ENCODE data around the gene MAP3K2. TPM values are rescaled to one million over a fixed set of nuclear protein-coding genes. Genes with fewer than 3 reads are reported as not detected.

MAP3K2 gene
- polyA plus RNA-seq, 1 donor from 2014 or later = 37.0 TPM

DNA sequence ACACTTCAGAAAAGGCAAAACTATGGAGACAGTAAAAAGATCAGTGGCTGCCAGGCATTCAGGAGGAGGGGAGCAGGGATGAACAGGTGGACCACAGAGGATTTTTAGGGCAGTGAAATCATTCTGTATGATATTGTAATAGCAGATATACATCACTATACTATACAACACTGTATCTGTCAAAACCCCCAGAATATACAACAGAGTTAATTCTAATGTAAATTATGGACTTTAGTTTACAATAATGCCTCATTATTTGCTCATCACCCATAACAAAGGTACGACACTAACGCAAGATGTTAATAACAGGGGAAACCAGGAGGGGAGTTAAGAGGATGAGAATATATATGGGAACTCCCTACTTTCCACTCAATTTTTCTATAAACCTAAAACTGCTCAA is 28.8 kb downstream of the MAP3K2 start:
- peaks cover 41% of the 10 kb centered on the region for H3K79me2 ChIP-seq (replicated peaks; ENCODE audit: insufficient read depth, low read length)

GRCh38 chr2:127358044-127358443 is 29.7 kb downstream of the MAP3K2 start:
- no peaks in the 10 kb centered on the region for H3F3A ChIP-seq (ENCODE audit: insufficient read depth, low read length, poor library complexity, severe bottlenecking)
- peaks cover 5% of the 10 kb centered on the region for H3K9me3 ChIP-seq (ENCODE audit: low read length)
- H3K79me2 ChIP-seq (replicated peaks; ENCODE audit: insufficient read depth, low read length) = peaks cover 41% of the 10 kb centered on the region
- no peaks in the 10 kb centered on the region for H3K36me3 ChIP-seq (ENCODE audit: insufficient read depth, low read length)
- no peak overlapping the region for H2AFZ ChIP-seq (ENCODE audit: low read depth, low read length)
- TF ChIP-seq EZH2 (IDR thresholded peaks at IDR 0.05; ENCODE audit: borderline replicate concordance, insufficient read depth, low read length, poor library complexity, severe bottlenecking) (no peak), MXI1 (conservative IDR thresholded peaks at IDR 0.05; ENCODE audit: poor library complexity, severe bottlenecking) (no peak), RAD21 (conservative IDR thresholded peaks at IDR 0.05) (no peak)
- TF ChIP-seq, protein P1, sequence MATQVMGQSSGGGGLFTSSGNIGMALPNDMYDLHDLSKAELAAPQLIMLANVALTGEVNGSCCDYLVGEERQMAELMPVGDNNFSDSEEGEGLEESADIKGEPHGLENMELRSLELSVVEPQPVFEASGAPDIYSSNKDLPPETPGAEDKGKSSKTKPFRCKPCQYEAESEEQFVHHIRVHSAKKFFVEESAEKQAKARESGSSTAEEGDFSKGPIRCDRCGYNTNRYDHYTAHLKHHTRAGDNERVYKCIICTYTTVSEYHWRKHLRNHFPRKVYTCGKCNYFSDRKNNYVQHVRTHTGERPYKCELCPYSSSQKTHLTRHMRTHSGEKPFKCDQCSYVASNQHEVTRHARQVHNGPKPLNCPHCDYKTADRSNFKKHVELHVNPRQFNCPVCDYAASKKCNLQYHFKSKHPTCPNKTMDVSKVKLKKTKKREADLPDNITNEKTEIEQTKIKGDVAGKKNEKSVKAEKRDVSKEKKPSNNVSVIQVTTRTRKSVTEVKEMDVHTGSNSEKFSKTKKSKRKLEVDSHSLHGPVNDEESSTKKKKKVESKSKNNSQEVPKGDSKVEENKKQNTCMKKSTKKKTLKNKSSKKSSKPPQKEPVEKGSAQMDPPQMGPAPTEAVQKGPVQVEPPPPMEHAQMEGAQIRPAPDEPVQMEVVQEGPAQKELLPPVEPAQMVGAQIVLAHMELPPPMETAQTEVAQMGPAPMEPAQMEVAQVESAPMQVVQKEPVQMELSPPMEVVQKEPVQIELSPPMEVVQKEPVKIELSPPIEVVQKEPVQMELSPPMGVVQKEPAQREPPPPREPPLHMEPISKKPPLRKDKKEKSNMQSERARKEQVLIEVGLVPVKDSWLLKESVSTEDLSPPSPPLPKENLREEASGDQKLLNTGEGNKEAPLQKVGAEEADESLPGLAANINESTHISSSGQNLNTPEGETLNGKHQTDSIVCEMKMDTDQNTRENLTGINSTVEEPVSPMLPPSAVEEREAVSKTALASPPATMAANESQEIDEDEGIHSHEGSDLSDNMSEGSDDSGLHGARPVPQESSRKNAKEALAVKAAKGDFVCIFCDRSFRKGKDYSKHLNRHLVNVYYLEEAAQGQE (IDR thresholded peaks at IDR 0.05; ENCODE audit: borderline replicate concordance) = no peak
- H3K4me3 ChIP-seq (ENCODE audit: low read length) = no peak overlapping the region
- no peak overlapping the region for H3K4me2 ChIP-seq (ENCODE audit: low read length)
- no peaks in the 10 kb centered on the region for H3K27me3 ChIP-seq (ENCODE audit: insufficient read depth, low read depth, low read length)
- no peaks in the 10 kb centered on the region for H4K20me1 ChIP-seq (ENCODE audit: insufficient read depth)
- H3K27ac ChIP-seq (ENCODE audit: low read length) = no peak overlapping the region
- H3K9ac ChIP-seq (ENCODE audit: low read length) = no peak overlapping the region
- H3K9me2 ChIP-seq (ENCODE audit: insufficient read depth, low read length) = no peaks in the 10 kb centered on the region

More for the DNA sequence above, 28.8 kb downstream of the MAP3K2 start:
- H3F3A ChIP-seq (ENCODE audit: insufficient read depth, low read length, poor library complexity, severe bottlenecking) = no peaks in the 10 kb centered on the region
- H3K9ac ChIP-seq (ENCODE audit: low read length) = no peak overlapping the region
- no peaks in the 10 kb centered on the region for H3K27me3 ChIP-seq (ENCODE audit: insufficient read depth, low read depth, low read length)
- no peaks in the 10 kb centered on the region for H4K20me1 ChIP-seq (ENCODE audit: insufficient read depth)
- no peaks in the 10 kb centered on the region for H3K36me3 ChIP-seq (ENCODE audit: insufficient read depth, low read length)
- H3K27ac ChIP-seq (ENCODE audit: low read length) = no peak overlapping the region
- H3K4me3 ChIP-seq (ENCODE audit: low read length) = no peak overlapping the region
- no peak overlapping the region for H3K4me2 ChIP-seq (ENCODE audit: low read length)
- TF ChIP-seq TAF1 (IDR thresholded peaks at IDR 0.05; ENCODE audit: low read depth) = no peak
- TF ChIP-seq EZH2 (IDR thresholded peaks at IDR 0.05; ENCODE audit: borderline replicate concordance, insufficient read depth, low read length, poor library complexity, severe bottlenecking) = no peak
- no peaks in the 10 kb centered on the region for H3K9me2 ChIP-seq (ENCODE audit: insufficient read depth, low read length)
- no peak overlapping the region for H2AFZ ChIP-seq (ENCODE audit: low read depth, low read length)
- H3K9me3 ChIP-seq (ENCODE audit: low read length) = peaks cover 5% of the 10 kb centered on the region

- Histone ChIP-seq H4K20me1 (ENCODE audit: insufficient read depth) (no peaks in the 10 kb centered on the region), H3K9ac (ENCODE audit: low read length) (no peak overlapping the region), H3K27me3 (ENCODE audit: insufficient read depth, low read depth, low read length) (no peaks in the 10 kb centered on the region), H3K4me3 (ENCODE audit: low read length) (no peak overlapping the region), H2AFZ (ENCODE audit: low read depth, low read length) (no peak overlapping the region), H3K36me3 (ENCODE audit: insufficient read depth, low read length) (no peaks in the 10 kb centered on the region), H3K27ac (ENCODE audit: low read length) (no peak overlapping the region), H3K4me2 (ENCODE audit: low read length) (no peak overlapping the region), H3F3A (ENCODE audit: insufficient read depth, low read length, poor library complexity, severe bottlenecking) (no peaks in the 10 kb centered on the region), H3K9me2 (ENCODE audit: insufficient read depth, low read length) (no peaks in the 10 kb centered on the region), H3K79me2 (replicated peaks; ENCODE audit: insufficient read depth, low read length) (peaks cover 40% of the 10 kb centered on the region), H3K9me3 (ENCODE audit: low read length) (peaks cover 5% of the 10 kb centered on the region)
- TF ChIP-seq MXI1 (conservative IDR thresholded peaks at IDR 0.05; ENCODE audit: poor library complexity, severe bottlenecking) = no peak
- TF ChIP-seq SMC3 (conservative IDR thresholded peaks at IDR 0.05; ENCODE audit: poor library complexity) = no peak
- TF ChIP-seq EZH2 (IDR thresholded peaks at IDR 0.05; ENCODE audit: borderline replicate concordance, insufficient read depth, low read length, poor library complexity, severe bottlenecking) = no peak
- no peak for TF ChIP-seq POLR2AphosphoS5 (IDR thresholded peaks at IDR 0.05)
- TF ChIP-seq, protein P1 (IDR thresholded peaks at IDR 0.05; ENCODE audit: borderline replicate concordance) = no peak
- TF ChIP-seq CTCF (IDR thresholded peaks at IDR 0.05; ENCODE audit: poor library complexity, severe bottlenecking) = no peak
- no peak for TF ChIP-seq TAF1 (IDR thresholded peaks at IDR 0.05; ENCODE audit: low read depth)
- TF ChIP-seq EP300 (conservative IDR thresholded peaks at IDR 0.05; ENCODE audit: poor library complexity, severe bottlenecking) = no peak
- no peak for TF ChIP-seq RAD21 (conservative IDR thresholded peaks at IDR 0.05)
Observed at GRCh38 chr2:127357591-127357990, 30.2 kb downstream of the MAP3K2 start.
